Mesodermal cell (in vitro differentiated cells): ENCODE measurements around the gene SOCS3.
A peak's percentile ranks its signal among the peaks of the same experiment; 100 is the strongest.

Source experiments
- H3K27ac ChIP-seq: 2 replicates; pipeline ENCODE4 v1.7.0; 2013; ENCODE audit warnings: mild to moderate bottlenecking, low read depth, low read length, moderate library complexity; ENCODE audit not compliant: severe bottlenecking
- H3K36me3 ChIP-seq: 2 replicates; pipeline ENCODE4 v1.7.1; 2013; ENCODE audit warnings: mild to moderate bottlenecking, low read length, moderate library complexity; ENCODE audit not compliant: control insufficient read depth, insufficient read depth
- H3K4me1 ChIP-seq: one replicate; pipeline ENCODE4 v1.7.1; 2013; ENCODE audit warnings: mild to moderate bottlenecking, low read length; ENCODE audit not compliant: insufficient read depth, control insufficient read depth, poor library complexity, severe bottlenecking
- H3K4me3 ChIP-seq: 2 replicates; pipeline ENCODE4 v1.7.0; 2013; ENCODE audit warnings: low read length, control low read depth, mild to moderate bottlenecking; ENCODE audit not compliant: insufficient read depth, poor library complexity, severe bottlenecking; ENCODE audit errors: extremely low read depth
- H3K9me3 ChIP-seq: 2 replicates; pipeline ENCODE4 v1.7.1; 2013; ENCODE audit warnings: mild to moderate bottlenecking, low read length, moderate library complexity; ENCODE audit not compliant: control insufficient read depth
- WGBS, 2 experiments: methylation state at CpG; one replicate each; pipeline ENCODE4 v1.1.5; 2013; ENCODE audit warnings: missing lambda C conversion rate in 2 of 2; ENCODE audit not compliant: insufficient coverage in 2 of 2; 5-methylcytosine and 5-hydroxymethylcytosine counted together

Gene SOCS3

DNA sequence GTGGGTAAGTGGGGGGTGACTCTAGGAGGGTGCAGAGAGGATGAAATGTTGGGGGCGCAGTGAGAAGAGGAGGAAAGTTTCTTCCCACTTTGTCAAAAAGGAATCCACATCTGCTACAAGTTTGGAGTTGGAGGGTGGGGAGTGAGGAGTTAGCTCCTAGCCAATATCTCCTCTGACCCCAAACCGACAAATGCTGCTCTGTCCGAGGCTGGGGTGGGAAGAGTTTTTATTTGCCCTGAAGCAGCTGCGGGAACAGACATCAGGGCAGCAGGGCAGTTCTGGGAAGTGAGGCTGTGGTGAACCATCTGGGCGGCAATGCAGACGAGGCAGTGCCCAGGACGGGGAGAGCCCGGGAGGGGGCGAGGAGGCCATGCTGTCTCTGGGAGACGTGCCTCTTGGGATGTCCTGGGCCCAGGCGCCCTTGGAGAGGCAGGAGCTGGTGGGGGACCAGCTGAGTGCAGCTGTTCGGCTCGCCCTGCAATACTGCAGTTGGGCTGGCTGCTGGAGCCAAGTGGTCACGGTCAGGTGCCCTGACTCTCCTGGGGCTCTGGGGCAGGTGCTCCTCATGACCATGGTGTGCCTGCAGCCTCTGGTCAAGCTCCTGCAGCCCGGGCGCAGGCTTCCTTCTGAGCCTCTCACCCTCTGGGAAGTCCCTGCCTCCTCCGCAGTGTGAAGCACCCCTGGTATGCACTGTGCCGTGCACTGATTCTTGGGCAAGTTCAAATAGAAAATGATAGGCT is 6.4 kb upstream of the SOCS3 start:
- no peaks in the 10 kb centered on the region for H3K9me3 ChIP-seq
- H3K4me1 ChIP-seq: peaks cover 43% of the 10 kb centered on the region
- no peaks in the 10 kb centered on the region for H3K36me3 ChIP-seq
- WGBS, 2 experiments: 62 to 74% methylated on average over 14 to 16 of the region's 18 CpGs
- peak overlapping the region; percentile 94 for H3K27ac ChIP-seq
- no peak overlapping the region for H3K4me3 ChIP-seq

DNA sequence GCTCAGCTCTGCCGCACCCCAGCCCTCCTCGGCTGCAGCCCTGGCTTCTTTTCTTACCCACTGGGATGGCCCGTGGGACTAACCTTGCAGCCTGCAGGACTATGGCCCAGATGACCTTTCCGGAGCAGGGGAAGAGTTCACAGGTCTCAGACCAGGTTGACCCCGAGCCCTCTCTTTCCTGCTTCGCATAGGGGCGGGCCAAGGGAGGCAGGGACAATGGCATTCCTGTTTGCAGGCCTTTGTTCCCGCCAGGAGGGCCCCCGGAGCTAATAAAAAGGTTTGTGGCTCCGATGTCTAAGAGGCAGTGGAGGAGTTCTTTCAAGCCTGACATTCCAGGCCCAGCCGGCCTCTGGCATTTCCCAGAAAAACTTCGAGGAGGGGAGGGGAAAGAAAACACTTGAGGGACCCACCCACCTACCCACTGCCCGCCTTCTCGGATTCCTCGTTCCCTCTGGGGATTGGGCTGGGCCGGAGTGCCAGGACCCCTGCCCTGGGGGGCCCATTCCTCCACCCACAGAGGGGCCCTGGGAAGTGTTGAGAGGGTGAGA is 5.8 kb upstream of the SOCS3 start:
- no peaks in the 10 kb centered on the region for H3K36me3 ChIP-seq
- 9 to 12% methylated on average over 7 to 9 of the region's 16 CpGs for WGBS, 2 experiments
- no peak overlapping the region for H3K4me3 ChIP-seq
- H3K9me3 ChIP-seq: no peaks in the 10 kb centered on the region
- peaks cover 46% of the 10 kb centered on the region for H3K4me1 ChIP-seq
- peak overlapping the region; percentile 94 for H3K27ac ChIP-seq

DNA sequence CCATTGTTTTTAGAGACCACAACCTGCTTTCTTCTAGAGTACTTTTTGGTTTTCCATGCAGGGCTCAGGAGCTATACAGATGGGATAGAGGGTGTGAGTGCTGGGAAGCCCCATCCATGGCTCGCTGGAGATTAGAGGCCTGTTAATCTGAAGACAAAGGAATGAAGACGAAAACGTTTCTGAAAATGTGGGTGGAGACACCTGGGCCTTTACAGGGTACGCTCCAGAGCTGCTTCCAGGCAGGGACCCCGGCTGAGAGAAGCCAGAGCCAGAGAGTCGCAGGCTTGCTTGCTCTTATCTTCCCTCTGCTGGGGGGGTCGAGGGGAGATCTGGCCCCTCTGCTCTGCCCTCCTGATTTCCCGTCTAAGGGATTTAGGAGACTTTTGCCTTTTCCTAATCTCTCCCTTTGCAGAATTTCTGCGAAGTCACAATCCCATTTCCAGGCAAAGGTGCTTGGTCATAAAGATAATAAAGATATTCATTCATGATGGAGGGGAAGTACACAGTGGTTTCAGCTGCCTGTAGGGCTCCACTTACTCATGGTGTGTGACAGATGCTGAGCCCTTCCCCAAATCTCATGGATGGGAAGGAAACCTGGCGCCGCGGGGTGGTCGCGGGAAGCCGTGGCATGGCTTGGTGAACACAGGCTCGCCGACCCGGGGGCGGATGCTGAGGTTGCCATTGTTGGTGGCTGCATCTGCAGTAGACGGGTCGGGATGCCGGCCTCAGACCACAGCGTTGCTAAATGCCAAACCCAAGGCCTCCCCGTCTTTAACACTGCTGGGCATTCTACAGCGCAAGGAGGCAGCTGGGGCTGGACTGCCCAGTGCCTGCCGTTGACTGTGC is 4.8 kb upstream of the SOCS3 start:
- 47 to 63% methylated on average over 17 to 24 of the region's 26 CpGs for WGBS, 2 experiments
- no peak overlapping the region for H3K4me3 ChIP-seq
- H3K4me1 ChIP-seq: peaks cover 42% of the 10 kb centered on the region
- no peaks in the 10 kb centered on the region for H3K9me3 ChIP-seq
- peak overlapping the region; percentile 94 for H3K27ac ChIP-seq
- no peaks in the 10 kb centered on the region for H3K36me3 ChIP-seq

DNA sequence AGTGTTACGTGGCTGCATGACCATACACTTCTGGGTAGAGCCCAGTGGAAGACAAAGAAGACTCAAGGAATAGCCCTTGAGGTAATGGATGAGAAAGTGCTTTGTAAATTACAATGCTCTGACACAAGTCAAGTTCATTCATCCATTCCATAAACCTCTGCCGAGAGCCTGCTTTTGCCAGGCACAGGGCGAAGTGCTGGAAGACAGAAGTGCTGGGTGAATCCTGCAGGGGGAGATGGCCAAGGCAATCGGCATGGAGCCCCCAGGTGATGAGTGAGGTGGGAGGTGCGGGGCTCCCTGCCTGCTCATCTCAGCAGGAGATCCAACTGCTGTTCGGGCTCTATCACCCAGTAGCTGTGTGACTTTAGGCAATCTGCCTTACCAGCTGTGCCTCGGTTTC is 2.8 kb upstream of the SOCS3 start:
- Histone ChIP-seq H3K27ac (no peak overlapping the region), H3K36me3 (peaks cover 13% of the 10 kb centered on the region), H3K4me3 (no peak overlapping the region), H3K4me1 (peaks cover 42% of the 10 kb centered on the region), H3K9me3 (no peaks in the 10 kb centered on the region)
- WGBS, 2 experiments: 88 to 92% methylated on average over 3 to 6 of the region's 7 CpGs

DNA sequence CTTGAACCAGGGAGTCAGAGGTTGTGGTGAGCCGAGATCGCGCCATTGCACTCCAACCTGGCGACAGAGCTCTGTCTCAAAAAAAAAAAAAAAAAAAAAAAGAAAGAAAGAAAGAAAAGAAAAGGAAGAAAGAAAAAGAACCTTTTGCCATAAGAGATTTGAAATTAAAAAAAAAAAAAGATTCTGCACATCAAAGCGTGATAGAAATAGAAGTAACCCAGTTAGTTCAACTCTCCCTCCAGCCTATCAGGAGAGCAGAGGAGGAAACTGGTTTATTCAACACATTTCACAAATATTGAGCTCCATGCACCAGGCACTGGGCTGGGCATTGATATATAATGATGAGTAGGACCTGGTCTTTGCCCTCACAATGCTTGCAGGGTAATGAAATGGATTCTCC is 2.4 kb upstream of the SOCS3 start:
- Histone ChIP-seq H3K9me3 (no peaks in the 10 kb centered on the region), H3K36me3 (peaks cover 18% of the 10 kb centered on the region), H3K4me1 (peaks cover 44% of the 10 kb centered on the region), H3K27ac (no peak overlapping the region), H3K4me3 (no peak overlapping the region)
- no CpG with 5 or more reads among the region's 5 CpGs for WGBS, 2 experiments

DNA sequence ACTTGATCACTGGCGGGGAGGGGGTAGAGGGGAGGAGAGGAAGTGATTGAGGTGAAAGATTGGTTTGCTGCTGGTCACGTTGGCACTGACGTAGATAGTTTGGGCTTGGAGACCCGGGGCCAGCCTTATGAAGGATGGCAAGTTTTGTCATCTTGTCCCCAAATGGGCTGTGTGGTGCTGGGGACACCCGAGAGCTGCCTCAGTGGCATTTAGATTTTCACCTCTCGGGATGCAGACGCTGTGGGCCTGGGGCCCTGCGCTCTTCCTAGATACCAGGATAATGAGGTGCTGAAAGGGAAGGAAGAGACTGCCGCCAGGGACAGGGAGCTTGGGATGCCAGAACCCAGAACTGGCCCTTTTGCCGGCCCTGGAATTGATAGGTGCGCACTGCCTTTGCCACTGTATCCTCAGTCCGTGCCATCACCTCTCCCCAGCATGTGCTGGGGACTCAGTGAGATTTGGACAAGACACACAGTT is 1.4 kb upstream of the SOCS3 start:
- H3K9me3 ChIP-seq: no peaks in the 10 kb centered on the region
- peaks cover 27% of the 10 kb centered on the region for H3K36me3 ChIP-seq
- H3K4me1 ChIP-seq: peaks cover 40% of the 10 kb centered on the region
- 55 to 58% methylated on average over 9 of the region's 12 CpGs for WGBS, 2 experiments
- peak overlapping the region; percentile 91 for H3K4me3 ChIP-seq
- no peak overlapping the region for H3K27ac ChIP-seq

DNA sequence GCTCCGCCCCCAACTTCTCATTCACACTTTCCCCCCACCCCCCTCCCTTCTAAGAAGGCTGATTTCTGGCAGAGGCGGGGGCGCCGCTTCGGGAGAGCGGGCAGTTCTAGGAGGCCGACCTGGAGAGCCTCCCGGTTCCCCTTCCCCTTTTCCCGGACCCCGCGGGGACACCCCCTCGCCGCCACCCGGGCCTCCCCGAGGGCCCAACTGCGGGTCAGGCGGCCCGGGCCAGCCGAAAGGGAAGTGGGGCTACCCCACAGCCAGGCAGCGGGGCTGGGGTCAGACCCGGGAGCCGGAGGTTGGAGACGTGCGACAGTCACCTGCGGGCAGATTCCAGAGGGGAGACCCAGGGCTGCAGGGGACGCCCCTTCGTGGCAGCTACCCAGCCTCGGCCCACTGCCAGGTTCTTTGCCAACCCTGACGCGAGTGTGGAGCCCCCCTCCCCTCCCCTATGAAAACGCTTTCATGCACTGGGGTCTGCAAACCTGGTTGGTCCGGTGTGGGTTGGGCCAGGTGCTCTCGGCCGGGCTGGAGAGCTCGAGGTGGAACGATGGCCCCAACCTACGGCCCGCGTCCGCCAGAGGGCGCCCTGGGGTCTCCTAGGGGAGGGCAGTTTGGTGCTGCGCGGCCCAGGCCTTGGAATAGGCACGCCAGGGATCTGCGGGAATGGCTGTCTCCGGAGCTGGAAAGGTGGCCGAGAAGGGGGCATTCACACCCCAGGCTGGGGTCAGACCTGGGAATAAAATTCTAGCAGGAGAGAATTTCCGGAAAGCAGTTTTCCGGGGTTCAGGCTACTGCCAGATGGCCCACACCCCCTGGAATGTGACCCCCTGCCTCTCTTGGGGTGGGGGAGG is 721 bp upstream of the SOCS3 start:
- Histone ChIP-seq H3K27ac (peak overlapping the region; percentile 87), H3K4me1 (peaks cover 39% of the 10 kb centered on the region), H3K4me3 (peak overlapping the region; percentile 91), H3K9me3 (no peaks in the 10 kb centered on the region), H3K36me3 (peaks cover 34% of the 10 kb centered on the region)
- WGBS, 2 experiments: 0 to 1% methylated on average over 37 to 38 of the region's 49 CpGs

DNA sequence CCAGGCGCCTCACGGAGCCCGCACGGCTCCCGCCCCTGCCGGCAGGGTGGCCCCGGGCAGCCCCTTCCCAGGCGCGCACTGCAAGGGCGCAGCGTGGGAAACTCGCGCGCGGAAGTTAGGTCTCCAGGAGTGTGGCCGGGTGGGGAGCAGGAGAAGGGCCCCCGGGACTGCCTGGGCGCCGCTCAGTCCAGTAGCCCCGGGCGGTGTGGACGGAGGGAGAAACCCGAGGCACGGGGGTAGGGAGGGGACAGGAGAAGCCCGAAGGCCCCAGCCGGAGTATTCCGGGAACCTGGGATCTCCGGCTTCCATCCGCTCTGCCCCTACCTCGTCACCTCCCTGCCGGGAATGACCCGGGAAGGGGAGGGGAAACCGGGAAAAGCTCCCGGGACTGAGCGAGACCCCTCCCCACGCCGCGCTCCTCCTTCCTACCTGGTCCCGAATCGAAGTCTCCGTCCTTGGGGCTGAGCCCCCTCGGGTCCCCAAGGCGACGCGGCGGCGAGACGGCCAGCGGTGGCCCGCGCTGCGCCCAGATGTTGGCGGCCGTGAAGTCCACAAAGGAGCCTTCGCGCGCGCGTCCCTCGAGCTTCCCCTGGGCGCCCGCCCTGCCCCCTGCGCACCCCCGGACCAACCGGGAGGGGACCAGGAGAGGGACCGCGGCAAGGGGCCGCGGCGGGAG is 418 bp downstream of the SOCS3 start:
- H3K9me3 ChIP-seq: no peaks in the 10 kb centered on the region
- 0% methylated on average over 47 to 53 of the region's 70 CpGs for WGBS, 2 experiments
- H3K27ac ChIP-seq: peak overlapping the region; percentile 87
- H3K4me3 ChIP-seq: peak overlapping the region; percentile 91
- peaks cover 41% of the 10 kb centered on the region for H3K4me1 ChIP-seq
- H3K36me3 ChIP-seq: peaks cover 43% of the 10 kb centered on the region

DNA sequence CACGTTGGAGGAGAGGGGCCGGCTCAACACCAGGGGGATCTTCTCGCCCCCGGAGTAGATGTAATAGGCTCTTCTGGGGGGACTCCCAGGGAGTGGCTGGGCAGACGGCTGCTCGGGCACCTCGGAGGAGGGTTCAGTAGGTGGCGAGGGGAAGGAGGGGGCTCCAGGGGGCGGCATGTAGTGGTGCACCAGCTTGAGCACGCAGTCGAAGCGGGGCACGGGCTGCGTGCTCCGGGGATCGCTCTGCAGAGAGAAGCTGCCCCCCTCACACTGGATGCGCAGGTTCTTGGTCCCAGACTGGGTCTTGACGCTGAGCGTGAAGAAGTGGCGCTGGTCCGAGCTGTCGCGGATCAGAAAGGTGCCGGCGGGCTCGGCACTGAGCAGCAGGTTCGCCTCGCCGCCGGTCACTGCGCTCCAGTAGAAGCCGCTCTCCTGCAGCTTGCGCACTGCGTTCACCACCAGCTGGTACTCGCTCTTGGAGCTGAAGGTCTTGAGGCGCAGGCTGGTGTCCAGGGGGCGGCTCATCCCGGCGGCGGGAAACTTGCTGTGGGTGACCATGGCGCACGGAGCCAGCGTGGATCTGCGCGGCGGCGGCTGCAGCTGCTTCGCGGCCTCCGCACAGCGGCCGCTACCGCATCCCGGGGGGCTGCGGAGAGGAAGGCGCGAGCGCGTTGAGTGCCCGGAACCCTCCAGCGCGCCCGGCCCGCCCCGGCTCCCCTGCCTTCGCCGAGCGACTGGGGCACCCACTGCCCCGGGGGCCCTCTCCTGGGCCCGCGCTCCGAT is 1.1 kb downstream of the SOCS3 start:
- WGBS, 2 experiments: 2 to 3% methylated on average over 70 to 71 of the region's 72 CpGs
- peaks cover 41% of the 10 kb centered on the region for H3K4me1 ChIP-seq
- H3K36me3 ChIP-seq: peaks cover 43% of the 10 kb centered on the region
- peak overlapping the region; percentile 87 for H3K27ac ChIP-seq
- H3K4me3 ChIP-seq: peak overlapping the region; percentile 91
- H3K9me3 ChIP-seq: no peaks in the 10 kb centered on the region
